ENCODE results near the gene GALNTL6. TPM values are rescaled to one million over a fixed set of nuclear protein-coding genes. Genes with fewer than 3 reads are reported as not detected.

Gene GALNTL6
- total and polyA plus RNA-seq, 9 of the 15 experiments (the other 6 are each of a cell fraction or from before 2014, with no cell fraction given), result 0.18 to 0.50 (median 0.29) TPM

- intact Hi-C loops (cut with micrococcal nuclease), result no loop called here
- Histone ChIP-seq H3K27me3 (ENCODE audit: control insufficient read depth in 2 of 2, insufficient read depth in 2 of 2, low read length in 2 of 2) (no peaks in the 10 kb centered on the region), H3K9me1 (ENCODE audit: control insufficient read depth, insufficient read depth, low read length) (no peaks in the 10 kb centered on the region), H3K9ac (ENCODE audit: insufficient read depth in 1 of 2, low read depth in 2 of 2, low read length in 2 of 2) (no peak overlapping the region), H2AFZ (ENCODE audit: low read depth, low read length) (no peak overlapping the region), H3K4me2 (ENCODE audit: insufficient read depth, low read length) (no peak overlapping the region), H3K27ac (ENCODE audit: extremely low read depth, low read depth, low read length) (no peak overlapping the region), H3K9me3 (replicated peaks; ENCODE audit: control insufficient read depth, insufficient read depth, low read depth, low read length) (no peaks in the 10 kb centered on the region), H4K20me1 (replicated peaks; ENCODE audit: control insufficient read depth, insufficient read depth, low read length) (no peaks in the 10 kb centered on the region), H3K4me3 (no peak overlapping the region), H3K79me2 (ENCODE audit: control insufficient read depth, insufficient read depth, low read length) (no peaks in the 10 kb centered on the region), H3K4me1 (replicated peaks in 1 of 2; ENCODE audit: control insufficient read depth in 2 of 2, insufficient read depth in 2 of 2, low read length in 2 of 2) (no peaks in the 10 kb centered on the region), H3K36me3 (ENCODE audit: control insufficient read depth, insufficient read depth, low read length) (no peaks in the 10 kb centered on the region)
- ChIA-PET POLR2A (no interaction called here), CTCF (ENCODE audit: low intra/inter-chr PET ratio) (no interaction called here)
- in situ Hi-C loops (cut with MboI), result no loop called here
- 5% methylated on average over 6 of the region's 6 CpGs for WGBS (ENCODE audit: insufficient coverage, low coverage, missing lambda C conversion rate)
- no peak for FAIRE-seq
- no peak for ATAC-seq
- DNase-seq (ENCODE audit: extremely low read depth in 1 of 4, low spot score in 3 of 4), result peak in 1 of 4 experiments; percentile 9
- TF ChIP-seq RAD21 (CRISPR knock-in tag; conservative IDR thresholded peaks at IDR 0.05 in 1 of 2, IDR thresholded peaks at IDR 0.05 in 1 of 2) (peak in 1 of 2 experiments; percentile 28; a peak in 3 of 4 replicates), HMGN3 (IDR thresholded peaks at IDR 0.05; ENCODE audit: borderline replicate concordance, extremely low read depth, insufficient read length, low read depth, low read length) (no peak), CTCF (IDR thresholded peaks at IDR 0.05 in 2 of 3, conservative IDR thresholded peaks at IDR 0.05 in 1 of 3; ENCODE audit: insufficient read depth in 2 of 3, low read depth in 1 of 3, low read length in 3 of 3) (peak in 2 of 3 experiments; percentile 29 to 32; a peak in 1 of 6 replicates)
- no TSS peak for BruUV-seq (replicated peaks)
Observed at GRCh38 chr4:172666711-172667368, 853.6 kb downstream of the GALNTL6 start.

Data from K562 (cell line).